Sigmoid colon (tissue), 3 donors: ENCODE measurements around the gene PRELID3B.

Source experiments
- POLR2A ChIP-seq, 2 donors: fragments of 450-650 bp; IDR thresholded peaks; one replicate each; pipeline ENCODE4 v1.6.1; 2016; ENCODE audit warnings: antibody characterized with exemption in 2 of 2, mild to moderate bottlenecking in 2 of 2, moderate library complexity in 2 of 2
- TF ChIP-seq, protein P1 (sequence below), 4 experiments: fragments of 450-650 bp in 3 of 4; fragments of 200-600 bp in 1 of 4; IDR thresholded peaks; one replicate each; pipeline ENCODE4 v1.5.1; 2016 to 2019; ENCODE audit warnings: antibody characterized with exemption in 4 of 4, mild to moderate bottlenecking in 3 of 4, moderate library complexity in 2 of 4

DNA sequence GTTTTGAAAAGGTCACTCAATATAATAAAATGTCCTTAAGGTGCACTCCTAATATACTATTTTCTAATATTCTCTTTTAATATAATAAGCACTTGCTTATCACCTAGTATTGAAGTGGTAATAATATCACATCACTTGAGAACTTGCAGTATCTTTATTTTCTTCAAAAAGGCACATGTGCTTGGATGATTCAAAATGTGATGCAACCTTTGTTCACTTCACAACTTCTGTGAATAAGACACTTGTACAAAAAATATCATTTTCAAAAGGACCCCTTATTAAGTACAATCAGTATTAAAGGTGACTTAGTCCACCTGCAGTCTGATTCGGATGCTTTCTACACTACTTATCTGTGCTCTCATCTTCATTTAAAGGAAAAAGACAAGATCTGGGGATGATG is 3.4 kb downstream of the PRELID3B start:
- TF ChIP-seq, protein P1, sequence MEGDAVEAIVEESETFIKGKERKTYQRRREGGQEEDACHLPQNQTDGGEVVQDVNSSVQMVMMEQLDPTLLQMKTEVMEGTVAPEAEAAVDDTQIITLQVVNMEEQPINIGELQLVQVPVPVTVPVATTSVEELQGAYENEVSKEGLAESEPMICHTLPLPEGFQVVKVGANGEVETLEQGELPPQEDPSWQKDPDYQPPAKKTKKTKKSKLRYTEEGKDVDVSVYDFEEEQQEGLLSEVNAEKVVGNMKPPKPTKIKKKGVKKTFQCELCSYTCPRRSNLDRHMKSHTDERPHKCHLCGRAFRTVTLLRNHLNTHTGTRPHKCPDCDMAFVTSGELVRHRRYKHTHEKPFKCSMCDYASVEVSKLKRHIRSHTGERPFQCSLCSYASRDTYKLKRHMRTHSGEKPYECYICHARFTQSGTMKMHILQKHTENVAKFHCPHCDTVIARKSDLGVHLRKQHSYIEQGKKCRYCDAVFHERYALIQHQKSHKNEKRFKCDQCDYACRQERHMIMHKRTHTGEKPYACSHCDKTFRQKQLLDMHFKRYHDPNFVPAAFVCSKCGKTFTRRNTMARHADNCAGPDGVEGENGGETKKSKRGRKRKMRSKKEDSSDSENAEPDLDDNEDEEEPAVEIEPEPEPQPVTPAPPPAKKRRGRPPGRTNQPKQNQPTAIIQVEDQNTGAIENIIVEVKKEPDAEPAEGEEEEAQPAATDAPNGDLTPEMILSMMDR (IDR thresholded peaks at IDR 0.05) = no peak
- TF ChIP-seq POLR2A (IDR thresholded peaks at IDR 0.05) = no peak
